ENCODE results near the gene IL1RL1.

Gene IL1RL1

GRCh38 chr2:102289129-102289528, 22.2 kb upstream of the IL1RL1 start:
- POLR2A ChIA-PET = no interaction called here
- no peak for DNase-seq (ENCODE audit: extremely low spot score)
- TF ChIP-seq CTCF (IDR thresholded peaks at IDR 0.05; ENCODE audit: control extremely low read depth, extremely low read depth, low read depth, missing control alignments) = no peak
- CTCF ChIA-PET = interaction anchor here (0.7 to 1.4 kb wide), 2 partner anchors 17 to 48 kb away, joined by 3 read pairs; no protein-coding TSS in a partner anchor

GRCh38 chr2:102290594-102290993, 20.8 kb upstream of the IL1RL1 start:
- ChIA-PET CTCF (interaction anchor here (0.7 to 1.7 kb wide), 5 partner anchors 10 to 153 kb away, joined by 3 to 6 read pairs (median 3); partner anchors contain the start of gene IL1RL1), POLR2A (no interaction called here)

GRCh38 chr2:102291319-102292075, 19.9 kb upstream of the IL1RL1 start:
- CTCF ChIA-PET = interaction anchor here (0.7 to 2.4 kb wide), 8 partner anchors 9 to 157 kb away, joined by 3 to 11 read pairs (median 3); partner anchors contain the start of gene IL1RL1
- TF ChIP-seq CTCF (IDR thresholded peaks at IDR 0.05; ENCODE audit: control extremely low read depth, extremely low read depth, low read depth, missing control alignments) = no peak
- DNase-seq (ENCODE audit: extremely low spot score) = no peak
- POLR2A ChIA-PET = no interaction called here

More at GRCh38 chr2:102290594-102290993, 20.8 kb upstream of the IL1RL1 start:
- no peak for TF ChIP-seq CTCF (IDR thresholded peaks at IDR 0.05; ENCODE audit: control extremely low read depth, extremely low read depth, low read depth, missing control alignments)
- no peak for DNase-seq (ENCODE audit: extremely low spot score)

- DNase-seq (ENCODE audit: extremely low spot score) = no peak
- ChIA-PET CTCF (interaction anchor here (1.0 kb wide), 1 partner anchor 40 kb away, joined by 3 read pairs; no protein-coding TSS in a partner anchor), POLR2A (no interaction called here)
- TF ChIP-seq CTCF (IDR thresholded peaks at IDR 0.05; ENCODE audit: control extremely low read depth, extremely low read depth, low read depth, missing control alignments) = no peak
Measured at GRCh38 chr2:102294802-102295489, 16.4 kb upstream of the IL1RL1 start.

- ChIA-PET POLR2A (no interaction called here), CTCF (no interaction called here)
- no peak for TF ChIP-seq CTCF (IDR thresholded peaks at IDR 0.05; ENCODE audit: control extremely low read depth, extremely low read depth, low read depth, missing control alignments)
- no peak for DNase-seq (ENCODE audit: extremely low spot score)
Measured at GRCh38 chr2:102295566-102295965, 15.8 kb upstream of the IL1RL1 start.

GRCh38 chr2:102296449-102296848, 14.9 kb upstream of the IL1RL1 start:
- ChIA-PET POLR2A (no interaction called here), CTCF (interaction anchor here (1.0 to 2.2 kb wide), 2 partner anchors 10 to 44 kb away, joined by 3 to 4 read pairs; no protein-coding TSS in a partner anchor)
- no peak for DNase-seq (ENCODE audit: extremely low spot score)
- TF ChIP-seq CTCF (IDR thresholded peaks at IDR 0.05; ENCODE audit: control extremely low read depth, extremely low read depth, low read depth, missing control alignments) = no peak

Data from GM10248 (cell line).